GM18868 (cell line): ENCODE results near the gene SLC43A3.

ENCODE experiments used
- ATAC-seq: cut with Tn5 transposase; IDR thresholded peaks from one replicate; pipeline ENCODE4 v1.9.1; 2021; ENCODE audit warnings: mild to moderate bottlenecking, moderate library complexity; ENCODE audit not compliant: unreplicated experiment

Gene SLC43A3

DNA sequence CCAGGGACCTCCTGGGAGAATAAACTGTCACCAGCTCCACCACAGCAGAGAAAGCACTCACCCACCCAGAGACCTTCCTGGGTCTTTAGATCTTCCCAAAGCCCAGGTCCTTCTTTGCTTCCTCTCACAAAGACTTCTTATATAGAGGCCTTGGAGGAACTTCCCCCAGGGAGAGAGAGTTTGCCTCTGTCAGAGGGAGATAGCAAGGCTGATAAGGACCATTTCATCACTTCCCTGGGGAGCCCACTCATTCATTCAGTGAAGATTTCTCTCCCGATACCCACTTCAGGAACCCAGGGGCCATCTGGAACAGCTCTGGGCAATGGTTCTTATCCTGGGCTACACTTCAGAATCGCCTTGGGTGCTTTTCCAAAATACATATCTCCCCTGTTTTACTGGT, 36.4 kb downstream of the SLC43A3 start, which contains the start of gene PRG2:
Gene PRG2, minus strand, starts transcription at position 116 of the 400 bp plus-strand sequence. CDS start 706 bp downstream, outside the sequence.
- ATAC-seq, result no peak

DNA sequence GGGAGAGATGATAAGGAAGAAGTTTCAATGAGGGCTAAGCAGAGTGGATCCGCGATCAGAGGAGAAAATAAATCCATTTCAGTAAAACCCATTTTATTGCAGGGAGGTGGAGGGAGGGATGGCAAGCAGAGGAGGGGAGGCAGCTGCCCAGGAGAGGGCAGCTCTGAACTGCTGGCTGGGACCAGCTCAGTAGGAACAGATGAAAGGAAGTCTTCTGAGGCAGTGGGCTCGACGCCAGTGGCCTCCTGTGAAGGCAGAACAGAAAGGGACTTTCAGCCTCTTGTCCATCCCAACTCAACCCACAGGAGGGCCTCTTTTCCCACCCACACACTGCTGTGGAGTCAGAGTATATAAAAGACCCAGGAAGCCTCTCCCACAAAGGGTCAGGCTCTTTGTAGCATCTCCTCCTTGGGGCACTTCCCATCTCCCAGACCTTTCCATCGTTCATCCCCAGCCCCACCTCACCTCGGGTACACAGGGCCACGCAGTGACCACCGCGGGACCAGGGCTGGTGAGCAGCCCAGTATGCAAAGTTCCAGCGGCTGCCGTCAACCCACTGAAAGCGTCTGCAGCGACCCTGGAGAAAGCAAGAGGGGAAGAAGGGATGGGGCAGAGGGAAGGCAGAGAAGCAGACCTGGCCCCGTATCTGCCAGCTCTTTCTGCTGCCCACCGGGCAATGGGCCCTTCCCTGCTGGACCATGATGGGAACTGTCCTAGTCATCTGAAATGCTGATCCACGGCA, 39.5 kb downstream of the SLC43A3 start:
- ATAC-seq, result no peak

DNA sequence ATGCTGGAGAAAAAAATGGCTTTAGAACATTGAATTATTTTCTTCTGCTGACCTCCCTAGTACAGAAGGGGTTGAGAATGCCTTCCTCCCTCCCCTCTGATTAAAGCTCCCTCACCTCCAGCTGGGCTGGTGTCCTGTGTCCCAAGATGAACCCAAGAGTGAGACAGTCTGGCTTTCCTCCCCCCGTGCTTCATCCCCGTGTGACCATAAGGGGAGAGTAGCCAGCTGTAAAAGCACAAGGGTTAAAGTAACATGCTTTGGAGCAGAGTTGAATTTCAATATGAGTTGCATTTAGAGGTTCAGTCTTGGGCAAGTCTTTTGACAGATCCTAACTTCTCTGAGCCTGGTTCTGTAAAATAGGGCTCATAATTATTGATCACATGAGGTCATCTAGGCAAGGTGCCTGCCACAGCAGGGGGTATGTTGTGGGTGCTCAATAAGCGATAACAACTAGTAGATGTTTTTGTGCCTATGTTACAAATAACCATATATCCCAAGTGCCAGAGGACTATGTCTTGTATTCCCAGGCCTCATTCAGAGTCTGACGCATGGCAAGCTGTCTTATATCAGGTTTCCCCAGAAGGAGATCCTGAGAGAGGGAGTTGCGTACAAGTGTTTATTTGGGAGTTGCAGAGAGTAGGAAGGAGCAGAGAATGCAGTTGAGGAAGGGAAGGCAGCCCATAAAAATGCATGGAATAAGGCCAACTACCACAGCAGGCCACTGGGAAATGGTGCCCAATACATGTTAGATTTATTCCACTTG, 40.6 kb downstream of the SLC43A3 start:
- no peak for ATAC-seq

DNA sequence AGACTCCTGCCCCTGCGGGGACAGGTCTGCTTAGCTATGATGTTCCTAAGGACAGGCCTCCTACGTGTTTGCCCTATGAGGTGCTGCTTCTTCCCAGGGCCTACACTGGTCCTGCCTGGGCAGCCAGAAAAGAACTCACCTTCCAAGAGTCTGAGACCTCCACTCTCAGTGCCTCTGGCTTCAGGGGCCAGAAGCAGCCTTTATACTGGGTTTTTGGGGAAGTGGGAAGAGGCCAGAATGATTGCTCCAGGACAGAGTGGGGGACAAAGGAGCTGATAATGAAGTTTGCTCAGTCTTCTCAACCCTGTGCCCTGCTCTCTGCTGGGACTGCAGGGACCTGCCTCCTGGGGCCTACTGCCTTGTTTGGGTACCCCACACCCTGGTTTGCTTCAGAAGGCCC, 45.9 kb downstream of the SLC43A3 start, which contains the start of gene PRG3:
Gene PRG3, minus strand, starts transcription at position 176 of the 400 bp plus-strand sequence. CDS start 442 bp downstream, outside the sequence.
- ATAC-seq, result no peak

DNA sequence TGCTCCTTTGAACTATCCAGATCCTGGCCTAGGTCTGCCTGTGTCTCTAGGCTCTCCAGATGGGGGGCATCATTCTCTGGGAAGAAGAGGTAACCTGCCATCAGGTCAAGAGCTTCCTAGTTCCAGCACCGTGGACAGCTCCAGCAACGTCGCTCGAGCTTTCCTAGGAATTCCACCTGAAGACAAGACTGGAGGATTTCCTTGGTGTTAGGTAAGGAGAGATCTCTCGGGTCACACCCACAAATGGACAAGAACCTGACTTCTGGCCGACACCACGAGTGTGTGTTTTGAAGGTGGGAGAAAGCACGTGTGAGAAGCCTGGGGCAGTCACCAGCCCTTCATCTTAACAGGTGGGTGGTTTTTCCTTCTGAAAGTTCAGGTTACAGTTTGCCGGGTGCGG, 47.2 kb downstream of the SLC43A3 start:
- no peak for ATAC-seq

DNA sequence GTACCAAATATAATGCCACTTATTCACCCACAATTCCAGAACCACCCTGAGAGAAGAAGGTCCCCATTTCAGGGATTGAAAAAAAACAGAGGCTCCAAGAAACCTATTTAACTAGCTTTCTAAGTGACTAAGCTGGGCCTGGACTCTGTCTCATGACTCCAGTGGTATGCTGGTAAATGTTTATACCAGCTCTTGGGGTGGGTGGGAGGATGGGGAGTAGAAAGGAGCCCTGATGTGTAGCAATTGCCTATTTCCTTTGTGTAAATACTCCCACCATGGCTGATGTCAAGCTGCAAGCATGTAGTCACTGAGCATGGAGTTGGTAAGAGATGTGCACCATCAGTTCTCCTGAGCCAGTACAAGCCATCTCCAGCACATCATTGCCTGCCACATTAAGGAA, 48.7 kb downstream of the SLC43A3 start:
- ATAC-seq, result no peak

DNA sequence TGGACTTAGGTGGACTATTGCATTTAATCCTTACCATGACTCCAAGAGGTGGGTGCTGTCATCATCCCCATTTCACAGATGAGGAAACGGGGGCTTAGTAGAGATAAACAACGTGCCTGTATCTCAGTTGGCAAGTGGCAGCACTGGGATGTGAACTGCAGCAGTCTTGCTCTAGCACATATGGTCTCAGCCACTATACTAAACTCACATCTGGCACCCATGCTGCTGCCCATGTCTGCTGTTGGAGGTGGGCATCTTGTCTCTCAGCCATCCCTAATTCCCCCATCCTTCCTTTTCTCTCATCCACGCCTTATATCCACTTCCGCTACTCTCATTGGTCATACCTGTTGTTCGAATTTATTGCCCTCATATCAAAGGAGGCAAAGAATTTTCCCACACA, 49.8 kb downstream of the SLC43A3 start:
- no peak for ATAC-seq

DNA sequence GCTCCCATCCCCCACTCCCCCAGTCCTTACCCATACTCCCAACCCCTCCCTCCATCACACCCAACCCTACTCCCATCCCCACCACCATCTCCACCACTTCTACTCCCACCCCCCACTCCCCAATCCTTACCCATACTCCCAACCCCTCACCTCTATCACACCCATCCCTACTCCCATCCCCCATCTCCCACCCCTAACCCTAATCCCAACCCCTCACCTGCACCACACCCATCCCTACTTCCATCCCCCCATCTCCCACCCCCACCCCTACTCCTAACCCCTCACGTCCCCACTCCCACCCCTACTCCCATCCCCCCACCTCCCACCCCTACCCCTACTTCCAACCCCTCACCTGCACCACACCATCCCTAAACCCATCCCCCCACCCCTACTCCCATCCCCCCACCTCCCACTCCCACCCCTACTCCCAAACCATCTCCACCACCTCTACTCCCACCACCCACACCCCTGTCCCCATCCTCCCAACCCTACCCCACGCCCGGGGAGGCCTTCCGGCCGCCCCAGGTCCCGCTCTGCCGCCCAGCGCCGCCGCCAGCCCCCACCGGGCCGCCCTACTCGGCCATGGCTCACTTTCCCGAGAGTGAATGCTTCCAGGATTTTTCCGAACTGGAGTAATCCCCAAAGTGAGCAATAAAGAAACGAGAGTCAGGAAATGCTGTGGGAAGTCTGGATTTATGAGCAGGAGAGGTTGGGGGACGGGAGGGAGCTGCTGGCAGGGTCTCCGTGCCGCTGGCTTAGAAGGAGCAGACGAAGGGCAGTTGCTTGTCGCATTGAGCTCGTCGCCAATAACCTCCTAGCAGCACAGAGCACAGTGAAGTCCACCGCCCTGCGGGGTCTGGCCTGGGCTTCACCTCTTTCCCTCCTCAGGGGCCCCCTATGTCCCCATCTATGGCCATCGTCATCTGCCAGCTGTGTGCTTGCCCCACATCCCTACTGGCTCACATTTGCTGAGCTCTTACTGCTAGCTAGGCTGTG, 50.5 kb downstream of the SLC43A3 start:
- no peak for ATAC-seq

DNA sequence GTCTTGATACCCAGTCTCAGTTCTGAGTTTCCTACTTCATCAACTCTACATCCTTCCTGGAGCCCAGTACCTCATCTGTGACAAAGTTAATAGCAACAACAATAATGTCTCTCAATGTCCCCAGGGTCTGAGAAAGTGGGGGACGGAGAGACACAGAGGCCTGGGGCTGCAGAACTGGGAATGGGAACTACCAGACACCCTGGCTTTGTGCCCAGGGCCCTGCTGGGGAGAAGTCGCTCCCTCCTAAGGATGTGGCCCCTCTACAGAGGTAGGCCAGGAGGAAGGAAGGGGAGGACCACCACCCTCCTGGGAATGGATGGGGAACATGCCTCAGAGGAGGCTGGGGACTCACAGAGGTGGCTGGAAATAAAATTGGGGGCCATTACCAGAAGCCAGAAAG, 51.4 kb downstream of the SLC43A3 start:
- ATAC-seq, result no peak

DNA sequence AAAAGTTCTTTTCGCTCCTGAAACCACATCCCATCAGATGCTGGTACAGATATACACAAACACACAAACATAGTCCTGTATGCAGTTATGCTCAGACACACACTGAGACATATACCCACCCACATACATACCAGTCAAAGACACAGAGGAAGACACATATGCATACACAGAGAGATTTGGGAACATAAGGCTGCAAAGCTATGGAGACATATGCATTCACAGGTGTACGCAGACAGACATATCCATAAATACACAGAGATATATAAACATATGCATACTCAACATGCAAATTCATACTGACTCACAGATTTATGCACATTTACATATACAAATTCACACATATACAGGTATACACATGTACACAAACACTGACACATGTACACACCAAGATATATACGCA, 52.0 kb downstream of the SLC43A3 start:
- no peak for ATAC-seq

DNA sequence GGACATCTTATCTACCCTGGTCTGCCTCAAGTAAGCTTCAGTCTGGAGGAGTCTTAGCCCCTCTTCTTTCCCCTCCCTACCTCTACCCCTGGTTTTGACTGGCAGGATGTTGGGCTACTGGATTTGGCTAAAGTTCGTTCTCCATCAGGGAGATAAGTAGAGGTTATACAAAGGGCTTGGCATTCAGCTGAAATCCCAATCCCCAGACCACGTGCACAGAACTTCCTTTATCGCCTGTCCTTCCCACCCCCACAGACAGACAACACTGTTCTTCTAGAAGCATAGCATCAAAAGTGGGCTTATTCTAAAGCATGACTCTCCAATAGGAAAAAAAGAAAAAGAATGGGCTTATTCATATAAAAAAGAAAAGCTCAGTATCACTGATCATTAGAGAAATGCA, 53.8 kb downstream of the SLC43A3 start:
- ATAC-seq, result no peak

DNA sequence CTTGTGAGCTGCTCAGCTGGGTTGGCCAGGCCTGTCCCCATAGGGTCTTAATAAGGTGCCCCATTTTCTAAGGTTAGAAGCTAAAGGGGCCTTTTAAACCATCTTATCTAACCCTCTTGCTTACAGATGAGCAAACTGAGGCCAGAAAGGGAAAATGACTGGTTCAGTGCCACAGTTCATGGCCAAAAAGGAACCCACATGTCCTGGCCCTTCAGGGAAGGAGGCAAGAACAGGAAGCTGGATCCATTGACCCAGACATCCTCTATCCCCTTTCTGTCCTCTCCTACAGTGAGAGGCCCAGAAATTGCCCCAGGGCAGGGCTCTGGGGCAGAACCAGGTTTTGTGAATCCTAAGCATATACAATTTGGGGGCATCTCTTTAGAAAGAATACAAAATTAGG, 56.0 kb downstream of the SLC43A3 start:
- ATAC-seq, result no peak

DNA sequence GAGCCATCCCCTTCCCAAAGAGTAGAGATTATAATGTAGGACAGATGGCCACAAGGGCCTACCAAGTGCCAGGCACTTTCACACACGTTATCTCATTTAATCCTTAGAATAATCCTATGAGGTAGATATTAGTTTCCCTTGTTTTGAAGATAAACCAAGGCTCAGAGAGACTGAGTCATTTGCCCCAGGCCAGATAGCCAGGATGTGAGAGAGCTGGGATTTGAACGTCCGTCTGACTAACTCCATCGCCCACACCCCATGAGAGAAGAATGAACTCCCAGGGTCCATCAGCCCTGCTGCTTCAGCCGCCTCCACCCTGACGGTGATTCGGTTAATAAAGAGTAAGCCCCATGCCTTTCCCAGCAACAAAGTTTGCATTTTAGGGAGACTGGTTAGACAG, 56.7 kb downstream of the SLC43A3 start:
- no peak for ATAC-seq

DNA sequence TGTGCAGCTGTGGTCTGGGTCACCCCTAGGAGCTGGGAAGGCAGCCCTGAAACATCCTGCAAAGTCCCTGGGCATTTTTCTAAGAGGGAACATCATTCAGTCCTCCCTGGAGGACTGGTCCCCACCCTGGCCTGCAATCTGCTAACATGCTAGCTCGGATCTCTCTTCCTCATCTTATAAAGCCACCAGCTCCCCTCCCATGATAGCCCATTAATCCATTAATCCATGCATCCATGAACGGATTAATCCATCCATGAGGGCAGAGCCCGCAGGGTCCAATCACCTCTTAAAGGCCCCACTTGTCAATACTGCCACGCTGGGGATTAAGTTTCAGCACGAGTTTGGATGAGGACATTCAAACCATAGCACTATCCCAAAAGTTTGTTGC, 58.1 kb downstream of the SLC43A3 start:
- ATAC-seq, result no peak

DNA sequence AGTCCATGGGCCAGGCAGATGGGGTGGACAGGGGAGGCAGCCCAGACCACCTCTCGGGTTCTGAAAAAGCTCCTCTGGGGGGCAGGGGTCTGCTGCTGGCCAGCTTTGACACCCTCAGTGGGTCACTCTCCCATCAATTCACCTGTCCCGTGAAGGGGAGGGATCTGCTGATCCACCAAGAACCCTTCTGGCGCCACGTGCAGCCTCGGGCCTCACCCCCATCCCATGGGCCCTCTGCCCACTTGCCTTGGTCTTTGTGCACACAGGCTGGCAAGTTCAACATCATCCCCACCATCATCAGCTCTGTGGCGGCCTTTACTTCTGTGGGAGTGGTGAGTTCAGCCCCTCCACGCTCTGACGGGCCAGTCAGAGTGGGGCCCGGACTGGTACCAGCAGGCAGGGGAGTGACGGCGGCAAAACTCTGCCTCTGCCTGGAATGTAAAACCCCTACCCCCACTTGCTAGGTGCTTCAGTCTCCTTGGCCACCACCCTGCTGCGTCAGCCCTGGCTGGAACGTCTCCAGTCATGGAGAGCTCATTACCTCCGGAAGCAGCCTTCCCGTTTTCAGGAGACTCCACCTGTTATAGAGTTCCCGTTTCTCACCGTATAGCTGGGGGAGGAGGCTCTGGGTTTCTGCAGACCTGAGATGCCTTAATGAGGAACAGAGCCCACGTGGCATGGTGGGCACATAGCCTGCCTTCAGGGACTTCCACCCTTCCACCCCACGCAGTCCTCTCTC, 58.6 kb downstream of the SLC43A3 start:
- no peak for ATAC-seq

DNA sequence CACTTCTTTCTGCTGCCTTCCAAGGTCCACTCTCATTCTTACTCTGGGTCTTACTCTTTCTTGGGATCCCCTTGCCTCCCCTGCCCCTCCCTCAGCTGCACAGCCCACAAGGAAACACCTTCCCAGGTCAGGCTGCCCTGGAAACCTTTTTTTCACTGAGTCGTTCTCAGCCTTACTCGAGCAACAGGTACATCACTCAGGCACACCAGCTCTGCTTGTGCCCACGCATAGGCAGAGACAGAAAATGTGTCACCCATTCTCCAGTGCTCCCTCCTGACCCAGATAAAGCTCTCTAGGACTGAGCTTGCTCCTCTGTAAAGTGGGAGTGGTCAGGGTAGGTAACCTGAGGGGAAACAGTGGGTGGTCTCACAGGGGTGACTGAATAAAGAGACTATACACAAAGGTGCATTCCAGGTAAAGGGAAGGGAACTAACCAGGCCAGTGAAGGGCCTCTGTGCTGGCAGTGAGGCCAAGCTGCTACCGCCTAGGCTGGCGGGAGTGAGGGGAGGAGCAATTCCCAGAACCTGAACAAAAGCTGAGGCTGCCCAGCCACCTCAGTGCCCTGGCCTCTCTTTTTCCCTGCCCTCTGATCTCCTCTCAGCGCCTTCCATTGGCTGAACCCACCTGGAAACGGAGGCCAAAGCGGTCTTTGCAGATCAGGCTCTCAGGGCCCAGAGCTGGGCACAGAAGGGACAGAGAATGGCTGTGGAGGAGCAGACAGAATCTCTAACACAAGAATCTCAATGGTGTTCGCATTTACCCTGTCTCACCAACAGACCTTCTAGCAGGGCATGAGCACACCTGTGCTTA, 61.9 kb downstream of the SLC43A3 start:
- ATAC-seq, result no peak

DNA sequence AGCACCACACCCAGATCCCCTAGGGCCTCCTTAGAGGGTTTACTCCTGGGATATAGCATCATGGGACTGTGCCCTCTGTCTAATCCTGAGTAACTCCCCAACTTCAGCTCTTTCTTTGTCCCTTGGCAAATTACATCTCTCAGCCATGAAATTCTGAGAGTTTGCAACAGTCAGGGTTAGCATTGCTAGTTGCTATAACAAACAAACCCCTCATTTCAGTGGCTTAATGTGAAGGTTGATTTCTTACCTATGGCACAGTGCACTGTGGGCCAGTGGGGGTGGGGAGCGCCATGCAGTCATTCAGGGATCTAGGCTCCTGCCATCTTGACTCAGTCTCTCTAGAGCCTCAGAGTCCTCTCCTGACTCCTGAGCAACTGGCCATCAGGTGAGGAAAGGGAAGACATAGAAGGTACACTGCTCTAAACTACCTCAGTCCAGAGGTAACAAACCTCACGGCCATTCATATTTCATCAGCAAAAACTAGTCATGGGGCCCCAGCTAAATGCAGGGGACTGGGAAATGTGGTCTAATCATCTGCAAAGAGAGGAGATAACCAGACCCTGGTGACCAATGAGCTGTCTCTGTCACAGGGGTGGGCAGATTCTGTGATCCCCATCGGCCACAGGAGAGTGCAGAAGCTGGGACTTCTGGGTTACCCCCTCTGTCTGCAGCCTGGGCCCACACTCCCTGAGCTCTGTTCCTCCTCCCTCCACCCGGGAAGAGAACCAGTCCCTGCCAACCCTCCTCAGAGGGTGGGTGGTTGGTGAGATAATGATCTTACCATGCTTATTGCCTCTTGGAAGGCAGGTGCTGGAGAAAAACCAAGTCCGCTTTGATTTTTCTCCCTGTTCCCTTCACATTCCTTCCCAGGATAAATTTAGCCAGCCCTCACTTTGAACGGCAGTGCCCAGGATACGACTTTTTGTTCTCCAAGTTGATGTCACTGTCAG, 63.5 kb downstream of the SLC43A3 start:
- no peak for ATAC-seq

DNA sequence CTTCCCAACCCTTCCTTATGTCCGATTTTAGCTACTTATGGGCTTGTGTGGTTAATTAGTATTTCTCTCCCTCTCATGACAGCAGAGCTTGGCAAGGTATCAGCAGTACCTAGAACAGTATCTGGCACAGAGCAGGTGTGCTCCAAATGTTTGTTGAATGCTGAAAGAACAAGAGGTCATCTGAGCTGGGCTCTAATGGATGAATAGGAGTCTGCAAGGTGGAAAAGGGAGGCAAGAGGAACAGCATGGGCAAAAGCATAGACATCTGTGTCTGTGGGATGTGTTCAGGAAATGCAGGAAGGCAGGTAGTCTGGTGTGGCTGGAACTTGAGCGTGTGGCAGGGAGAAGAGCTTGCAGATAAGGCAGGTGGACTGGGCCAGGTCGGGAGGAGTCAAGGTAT, 65.0 kb downstream of the SLC43A3 start:
- no peak for ATAC-seq
